WERI-Rb-1 (cell line): ENCODE measurements around the gene RPL36AL.

Experiments
- DNase-seq: peaks from one replicate; pipeline ENCODE4 v3.0.0-alpha.2; 2020
- H3K27ac ChIP-seq: fragments of 250-450 bp; sonication (Bioruptor Pico); 2 replicates; pipeline ENCODE4 v1.5.1; 2020; ENCODE audit warnings: mild to moderate bottlenecking, moderate library complexity
- H3K27me3 ChIP-seq: fragments of 250-450 bp; sonication (Bioruptor Pico); 2 replicates; pipeline ENCODE4 v1.5.1; 2021; ENCODE audit warnings: mild to moderate bottlenecking, low read depth, moderate library complexity; ENCODE audit not compliant: insufficient read depth, severe bottlenecking
- H3K36me3 ChIP-seq: fragments of 250-450 bp; sonication (Bioruptor Pico); 2 replicates; pipeline ENCODE4 v1.5.1; 2020; ENCODE audit warnings: mild to moderate bottlenecking, moderate library complexity
- H3K4me3 ChIP-seq: 2 replicates; pipeline ENCODE4 v1.5.1; 2011; ENCODE audit warnings: low read depth, mild to moderate bottlenecking, control low read depth, low read length
- H3K9me3 ChIP-seq: fragments of 250-450 bp; sonication (Bioruptor Pico); 2 replicates; pipeline ENCODE4 v1.5.1; 2021; ENCODE audit warnings: mild to moderate bottlenecking, moderate library complexity; ENCODE audit not compliant: severe bottlenecking
- CTCF ChIP-seq: IDR thresholded peaks from 2 replicates; pipeline ENCODE4 v1.5.1; 2011; ENCODE audit warnings: low read depth, mild to moderate bottlenecking, control low read depth, inconsistent platforms, low read length

The RPL36AL gene

DNA sequence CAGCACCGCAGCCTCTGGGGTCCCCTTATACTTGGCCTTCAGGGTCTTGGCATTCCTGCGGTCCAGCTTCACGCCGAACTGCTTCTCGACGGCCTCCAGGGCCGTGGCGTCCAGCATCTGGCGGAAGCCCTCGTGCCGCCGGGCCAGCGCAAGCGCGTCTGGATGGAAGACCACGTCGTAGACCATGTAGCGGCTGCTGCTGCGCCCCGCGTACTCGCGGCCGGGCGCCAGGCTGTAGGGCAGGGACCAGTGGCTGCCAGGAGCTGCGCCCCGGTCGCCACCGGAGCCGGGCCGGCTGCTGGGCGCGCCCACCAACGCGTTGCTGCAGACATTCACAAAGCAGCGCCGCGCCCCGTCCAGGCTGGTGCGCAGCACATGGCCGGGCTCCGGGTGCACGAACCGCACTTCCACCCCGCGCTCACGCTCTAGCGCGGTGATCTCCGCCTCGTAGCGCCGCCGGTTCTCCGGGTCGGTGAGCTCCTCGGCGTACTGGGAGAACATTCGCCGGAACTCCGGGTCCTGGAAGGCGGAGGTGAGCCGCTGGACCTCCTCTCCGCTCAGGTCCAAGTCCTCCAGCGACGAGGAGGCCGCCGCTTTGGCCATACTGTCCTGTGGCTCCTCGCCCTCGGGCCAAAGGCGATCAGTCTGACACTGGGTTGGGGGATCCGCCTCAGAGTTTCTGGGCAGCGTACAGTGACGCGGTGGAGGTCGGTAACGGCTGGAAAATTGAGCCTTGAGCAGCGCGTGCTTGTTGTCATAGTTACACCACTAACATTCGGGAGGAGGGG is 14.3 kb upstream of the RPL36AL start, which contains the start of gene DNAAF2:
DNAAF2 (minus strand) TSS at position 698 of the 788 bp plus-strand sequence; CDS start at position 603, 95 bp downstream.
- peak within 1 kb of the TSS; percentile 85 for H3K4me3 ChIP-seq
- peak; percentile 66 for DNase-seq
- H3K27ac ChIP-seq = peak within 1 kb of the TSS; percentile 89
- H3K9me3 ChIP-seq = no peaks in the 10 kb centered on the region
- H3K36me3 ChIP-seq = peaks cover 31% of the 10 kb centered on the region
- no peak for TF ChIP-seq CTCF
- no peaks in the 10 kb centered on the region for H3K27me3 ChIP-seq

GRCh38 chr14:49633640-49634546 is 13.5 kb upstream of the RPL36AL start:
- peak; percentile 89 for TF ChIP-seq CTCF
- peak; percentile 96 for DNase-seq
- H3K36me3 ChIP-seq = peaks cover 30% of the 10 kb centered on the region
- no peaks in the 10 kb centered on the region for H3K9me3 ChIP-seq
- peak overlapping the region; percentile 85 for H3K4me3 ChIP-seq
- H3K27me3 ChIP-seq = no peaks in the 10 kb centered on the region
- H3K27ac ChIP-seq = peak overlapping the region; percentile 89

GRCh38 chr14:49623941-49624839 is 3.8 kb upstream of the RPL36AL start:
- H3K36me3 ChIP-seq = peaks cover 57% of the 10 kb centered on the region
- no peak for TF ChIP-seq CTCF
- H3K27ac ChIP-seq = no peak overlapping the region
- DNase-seq = no peak
- H3K9me3 ChIP-seq = no peaks in the 10 kb centered on the region
- H3K27me3 ChIP-seq = no peaks in the 10 kb centered on the region
- H3K4me3 ChIP-seq = no peak overlapping the region

GRCh38 chr14:49623387-49623786 is 3.0 kb upstream of the RPL36AL start:
- no peaks in the 10 kb centered on the region for H3K9me3 ChIP-seq
- no peak for DNase-seq
- H3K36me3 ChIP-seq = peaks cover 63% of the 10 kb centered on the region
- no peaks in the 10 kb centered on the region for H3K27me3 ChIP-seq
- H3K4me3 ChIP-seq = no peak overlapping the region
- no peak overlapping the region for H3K27ac ChIP-seq
- no peak for TF ChIP-seq CTCF

GRCh38 chr14:49622022-49622607 is 1.7 kb upstream of the RPL36AL start:
- Histone ChIP-seq H3K27me3 (no peaks in the 10 kb centered on the region), H3K36me3 (peaks cover 63% of the 10 kb centered on the region), H3K9me3 (no peaks in the 10 kb centered on the region), H3K4me3 (peak overlapping the region; percentile 94), H3K27ac (no peak overlapping the region)
- no peak for DNase-seq
- TF ChIP-seq CTCF = no peak
